NCI-H2081 (cell line): Measurements from ENCODE around the gene NSUN2.
A peak's percentile ranks its signal among the peaks of the same experiment; 100 is the strongest.

ENCODE experiments used
- DNase-seq, 2 experiments: peaks; one replicate each; lab custom pipeline; 2025; lab: John Stamatoyannopoulos, UW

The NSUN2 gene

DNA sequence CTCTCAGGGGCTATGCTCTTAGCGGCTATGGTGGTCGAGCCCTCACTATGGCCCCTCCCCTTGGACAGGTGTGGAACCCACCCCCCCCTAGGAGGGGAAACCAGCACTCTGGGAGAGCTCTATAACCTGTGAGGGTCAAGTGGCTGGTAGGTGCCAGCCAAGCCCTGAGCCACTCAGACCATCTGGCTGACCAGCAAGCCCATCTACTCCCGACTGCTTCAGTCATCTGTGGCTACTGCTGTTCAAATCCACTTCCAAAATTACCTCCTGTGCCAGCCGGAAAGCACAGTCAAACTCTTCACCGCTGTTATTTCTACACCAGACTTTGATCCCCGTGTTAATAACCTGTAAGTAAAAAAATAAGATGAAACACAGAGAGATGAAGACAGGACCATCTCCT lies 28.5 kb downstream of the NSUN2 start:
- no peak for DNase-seq

GRCh38 chr5:6603643-6604042 lies 29.2 kb downstream of the NSUN2 start:
- no peak for DNase-seq

DNA sequence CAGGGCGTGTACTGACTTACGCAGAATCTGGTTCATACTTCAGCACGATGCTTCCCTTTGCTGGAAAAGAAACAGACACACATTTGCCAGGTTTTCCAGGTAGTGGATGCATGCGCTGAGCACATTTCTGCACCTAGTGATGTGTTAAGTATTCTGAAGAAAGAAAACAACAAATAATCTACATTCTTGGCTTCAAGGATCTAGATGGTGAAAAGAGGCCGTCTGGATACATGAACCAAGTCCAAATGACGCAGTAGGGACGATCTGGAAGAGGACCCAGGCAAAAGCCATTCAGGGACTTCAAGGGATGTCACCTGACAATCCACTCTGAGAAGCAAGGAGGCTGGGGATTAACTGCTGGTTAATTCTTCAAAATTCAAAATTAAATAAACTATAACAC lies 30.4 kb downstream of the NSUN2 start:
- no peak for DNase-seq

DNA sequence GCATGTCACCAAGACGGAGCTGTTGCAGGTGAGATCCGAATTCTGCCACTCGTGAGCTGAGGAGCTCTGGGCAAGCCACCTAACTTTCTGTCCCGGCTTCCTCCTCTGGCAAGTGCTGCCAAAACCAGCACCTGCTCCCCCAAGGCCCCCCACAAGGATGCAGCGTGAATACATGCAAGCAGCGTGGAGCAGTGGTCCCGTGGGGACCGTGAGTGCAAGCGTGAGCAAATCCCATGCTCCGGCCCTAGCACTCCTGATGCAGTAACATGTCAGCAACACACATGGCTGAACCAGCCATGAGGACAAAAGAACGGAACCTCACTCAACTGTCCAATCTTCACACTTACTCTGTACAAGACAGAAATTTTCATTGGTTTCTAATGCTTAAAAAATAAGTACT lies 31.0 kb downstream of the NSUN2 start:
- no peak for DNase-seq

DNA sequence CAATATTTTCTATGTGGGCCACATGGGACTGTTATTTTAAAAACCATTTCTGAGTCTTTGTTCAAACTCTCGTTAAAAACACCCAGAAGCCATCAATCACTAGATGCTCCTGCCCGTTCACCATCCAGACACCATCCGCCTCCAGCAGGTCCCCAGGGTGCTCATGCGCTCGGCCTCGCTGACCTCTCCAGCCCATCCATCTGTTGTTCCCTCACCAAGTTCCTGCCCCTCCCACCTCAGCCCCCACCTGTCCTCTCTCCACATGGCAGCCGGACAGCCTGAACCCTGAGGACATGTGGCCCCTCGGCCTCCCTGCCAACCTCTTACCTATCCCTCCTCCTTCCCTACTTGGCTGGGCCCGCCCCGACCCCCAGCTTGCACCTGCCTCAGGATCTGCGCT lies 31.6 kb downstream of the NSUN2 start:
- DNase-seq: no peak

DNA sequence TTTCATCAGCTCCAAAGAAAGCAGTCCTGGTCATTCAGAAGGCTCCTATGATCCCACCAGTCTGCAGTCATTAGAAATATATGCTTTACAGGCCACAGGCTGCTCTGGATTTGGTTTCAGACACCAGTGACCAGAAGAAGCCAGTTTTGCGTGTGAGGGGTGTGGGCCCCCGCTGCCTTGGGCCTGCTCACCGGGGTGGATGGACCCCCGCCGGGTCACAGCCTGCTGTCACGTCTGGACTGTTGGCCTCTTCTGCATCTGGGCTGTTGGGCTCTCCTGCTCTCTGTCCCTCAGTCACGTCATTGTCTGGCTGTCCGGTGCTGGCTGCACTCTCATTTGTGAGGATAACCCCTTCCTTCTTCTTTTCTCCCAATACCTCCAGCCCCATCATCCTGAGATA lies 33.1 kb downstream of the NSUN2 start:
- DNase-seq: no peak

DNA sequence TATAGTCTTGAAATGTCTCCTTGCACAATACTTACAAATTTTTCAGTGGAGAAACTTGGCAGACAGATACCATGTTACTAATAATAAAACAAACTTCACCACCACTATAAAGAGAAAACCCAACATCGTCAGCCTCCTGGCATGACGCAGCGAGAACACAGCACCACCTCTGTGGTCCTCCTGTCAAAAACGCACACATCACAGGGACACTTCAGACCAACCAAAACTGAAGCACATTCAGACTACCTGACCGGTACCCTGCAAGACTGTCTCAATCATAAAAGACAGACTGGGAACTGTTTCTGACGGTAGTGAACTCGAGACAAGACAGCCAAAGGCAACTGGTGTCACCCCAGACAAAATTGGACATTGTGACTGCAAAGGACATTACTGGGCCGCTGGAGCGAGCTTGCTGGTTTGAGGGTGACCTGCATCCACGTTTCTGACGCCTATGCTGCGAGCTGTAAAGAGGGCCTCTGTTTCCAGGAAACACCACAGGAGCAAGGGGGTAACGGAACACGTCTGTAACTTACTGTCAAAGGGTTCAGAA lies 34.4 kb downstream of the NSUN2 start:
- no peak for DNase-seq

DNA sequence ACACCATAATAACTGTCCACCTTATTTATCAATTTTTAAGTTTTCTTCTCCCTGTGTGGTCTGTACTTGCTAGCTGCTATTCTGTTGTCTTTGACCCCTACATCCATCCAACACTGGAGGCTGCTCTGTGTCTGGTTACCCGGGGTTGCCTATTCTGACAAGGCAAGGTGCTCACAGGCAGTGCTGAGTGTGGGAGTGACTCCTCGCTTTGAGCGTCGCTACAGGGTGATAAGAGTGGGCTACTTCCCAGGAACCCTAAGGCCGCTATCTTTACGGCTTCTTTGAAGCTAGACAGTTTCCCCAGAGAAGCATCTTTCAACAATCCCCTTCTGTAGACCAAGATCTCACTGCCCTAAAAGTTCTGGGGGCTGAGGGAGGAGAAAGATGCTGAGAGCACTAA lies 35.3 kb downstream of the NSUN2 start:
- DNase-seq: no peak

DNA sequence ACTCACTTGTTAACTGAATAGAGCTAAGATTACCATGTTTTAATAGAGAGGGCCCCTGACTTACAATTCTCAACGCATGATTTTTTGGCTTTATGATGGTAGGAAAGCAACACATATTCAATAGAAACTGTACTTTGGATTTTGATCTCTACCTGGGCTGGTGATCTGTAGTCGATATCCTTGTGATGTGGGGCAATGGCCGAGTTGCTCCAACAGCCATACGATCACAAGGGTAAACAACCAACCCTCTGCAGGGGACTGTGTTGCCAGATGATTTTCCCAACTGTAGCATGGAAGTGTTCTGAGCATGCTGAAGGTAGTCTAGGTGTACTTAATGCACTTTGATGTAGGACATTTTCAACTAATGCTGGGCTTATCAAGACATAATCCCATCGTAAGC lies 36.5 kb downstream of the NSUN2 start:
- DNase-seq: no peak

- DNase-seq: no peak
These were observed 37.4 kb downstream of the NSUN2 start for GRCh38 chr5:6595405-6595804.

DNA sequence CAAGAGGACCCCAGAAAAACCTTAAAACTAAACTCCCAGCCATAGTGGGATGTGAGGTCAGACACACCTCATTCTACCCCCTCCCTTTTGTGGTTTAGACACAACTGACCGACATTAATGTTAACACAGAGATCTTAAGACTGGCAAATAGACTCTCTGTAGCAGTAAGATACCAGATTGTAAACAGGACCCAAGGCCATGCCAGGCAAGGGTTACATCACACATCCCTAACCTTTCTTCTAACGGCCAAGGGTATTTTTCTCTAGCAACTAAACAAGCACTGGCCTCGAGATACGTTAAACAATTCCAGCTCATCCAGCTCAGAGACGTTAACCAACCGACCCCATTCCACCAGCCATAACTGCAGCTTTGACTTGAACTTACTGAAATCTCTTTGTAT lies 38.8 kb downstream of the NSUN2 start:
- DNase-seq: no peak

GRCh38 chr5:6593148-6594016 lies 39.5 kb downstream of the NSUN2 start:
- DNase-seq: no peak

GRCh38 chr5:6592601-6593000 lies 40.2 kb downstream of the NSUN2 start:
- DNase-seq: no peak

GRCh38 chr5:6591671-6592288 lies 41.1 kb downstream of the NSUN2 start:
- DNase-seq: no peak

- no peak for DNase-seq
These were observed 42.3 kb downstream of the NSUN2 start for GRCh38 chr5:6590581-6590980.

DNA sequence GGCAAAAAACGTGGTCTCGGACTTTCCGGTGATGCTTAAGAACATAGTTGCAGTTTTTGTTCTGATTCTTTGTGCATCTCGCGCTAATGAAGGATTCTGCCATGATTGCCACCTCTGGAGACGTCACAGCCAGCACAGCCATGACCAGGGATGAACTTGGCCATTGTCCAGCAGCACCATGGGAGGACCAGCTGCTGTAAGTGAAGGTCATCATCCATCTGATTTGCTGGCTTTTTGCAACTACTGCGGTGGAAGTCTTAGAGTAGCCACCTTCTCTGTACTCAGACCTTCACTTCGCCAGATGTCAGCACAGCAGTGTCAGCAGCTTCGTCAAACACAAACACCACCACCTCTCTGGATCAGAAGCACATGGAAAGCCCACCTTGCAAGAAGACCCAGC lies 45.7 kb downstream of the NSUN2 start:
- DNase-seq: no peak

- DNase-seq: no peak
These were observed 46.2 kb downstream of the NSUN2 start for GRCh38 chr5:6586647-6587042.

GRCh38 chr5:6585939-6586646 lies 46.8 kb downstream of the NSUN2 start:
- no peak for DNase-seq

DNA sequence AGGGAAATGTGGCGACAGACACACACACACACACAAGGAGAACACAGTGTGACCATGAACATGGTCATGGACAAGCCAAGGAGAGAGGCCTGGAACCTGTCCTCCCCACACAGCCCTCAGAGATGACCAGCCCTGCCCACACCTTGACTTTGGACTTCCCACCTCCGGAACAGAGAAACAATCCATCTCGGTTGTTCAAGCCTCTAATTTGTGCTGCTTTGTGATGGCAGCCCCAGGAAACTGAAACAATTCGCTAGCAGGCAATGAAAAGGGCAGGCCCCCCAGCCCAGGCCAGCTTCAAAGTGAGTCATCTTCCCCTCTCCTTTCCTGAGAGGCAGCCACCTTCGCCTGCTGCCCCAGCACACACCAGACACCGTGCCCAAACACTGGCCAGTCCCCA lies 47.7 kb downstream of the NSUN2 start:
- no peak for DNase-seq

- DNase-seq: no peak
These were observed 48.1 kb downstream of the NSUN2 start for GRCh38 chr5:6584727-6585126.

- no peak for DNase-seq
These were observed 48.7 kb downstream of the NSUN2 start for GRCh38 chr5:6584101-6584645.

- DNase-seq: peak in 1 of 2 experiments; percentile 27
These were observed 49.6 kb downstream of the NSUN2 start for GRCh38 chr5:6583049-6583880.
